HL-60 (cell line): ENCODE measurements around the gene DEUP1.

ENCODE experiments used
- CTCF ChIP-seq: IDR thresholded peaks from one replicate; pipeline ENCODE4 v1.5.1; 2011; ENCODE audit warnings: low read length, control low read depth, inconsistent platforms; ENCODE audit not compliant: insufficient read depth
- GABPA ChIP-seq: IDR thresholded peaks from 2 replicates; pipeline ENCODE4 v1.6.1; 2012; ENCODE audit warnings: low read depth
- POLR2AphosphoS5 ChIP-seq: IDR thresholded peaks from 2 replicates; pipeline ENCODE4 v1.6.1; 2012; ENCODE audit warnings: low read depth
- SPI1 ChIP-seq: IDR thresholded peaks from 2 replicates; pipeline ENCODE4 v1.6.1; 2012; ENCODE audit warnings: low read depth, mild to moderate bottlenecking, borderline replicate concordance
- TF ChIP-seq, protein P1 (sequence below): IDR thresholded peaks from 2 replicates; pipeline ENCODE4 v1.6.1; 2012; ENCODE audit warnings: low read depth; ENCODE audit not compliant: insufficient replicate concordance

DNA sequence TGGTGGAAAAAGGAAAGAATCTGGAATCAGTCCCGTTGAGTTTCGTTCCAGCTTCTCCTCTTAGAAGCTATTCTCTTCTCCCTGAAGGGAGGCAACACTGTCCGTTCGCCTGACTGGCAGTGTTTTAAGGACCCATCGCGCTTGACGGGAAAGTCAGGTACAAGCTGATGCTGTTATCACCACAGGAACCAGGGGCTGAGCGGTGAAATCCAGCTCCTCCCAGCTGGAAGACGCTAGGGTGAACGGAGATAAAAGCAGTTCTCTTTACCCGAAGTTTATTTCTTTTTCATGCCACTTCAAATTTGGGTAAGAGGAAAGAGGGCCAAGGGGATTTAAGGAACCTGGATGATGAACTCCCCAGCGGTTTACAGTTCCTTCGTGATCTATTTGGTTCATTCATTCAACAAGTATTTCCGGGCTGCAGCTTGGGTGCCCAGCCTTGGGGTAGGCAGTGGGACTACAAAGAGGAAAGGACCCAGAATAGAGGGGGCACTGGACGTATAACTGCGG lies 551 bp upstream of the DEUP1 start:
- TF ChIP-seq CTCF (no peak), POLR2AphosphoS5 (no peak), GABPA (no peak), SPI1 (no peak)
- TF ChIP-seq, protein P1, sequence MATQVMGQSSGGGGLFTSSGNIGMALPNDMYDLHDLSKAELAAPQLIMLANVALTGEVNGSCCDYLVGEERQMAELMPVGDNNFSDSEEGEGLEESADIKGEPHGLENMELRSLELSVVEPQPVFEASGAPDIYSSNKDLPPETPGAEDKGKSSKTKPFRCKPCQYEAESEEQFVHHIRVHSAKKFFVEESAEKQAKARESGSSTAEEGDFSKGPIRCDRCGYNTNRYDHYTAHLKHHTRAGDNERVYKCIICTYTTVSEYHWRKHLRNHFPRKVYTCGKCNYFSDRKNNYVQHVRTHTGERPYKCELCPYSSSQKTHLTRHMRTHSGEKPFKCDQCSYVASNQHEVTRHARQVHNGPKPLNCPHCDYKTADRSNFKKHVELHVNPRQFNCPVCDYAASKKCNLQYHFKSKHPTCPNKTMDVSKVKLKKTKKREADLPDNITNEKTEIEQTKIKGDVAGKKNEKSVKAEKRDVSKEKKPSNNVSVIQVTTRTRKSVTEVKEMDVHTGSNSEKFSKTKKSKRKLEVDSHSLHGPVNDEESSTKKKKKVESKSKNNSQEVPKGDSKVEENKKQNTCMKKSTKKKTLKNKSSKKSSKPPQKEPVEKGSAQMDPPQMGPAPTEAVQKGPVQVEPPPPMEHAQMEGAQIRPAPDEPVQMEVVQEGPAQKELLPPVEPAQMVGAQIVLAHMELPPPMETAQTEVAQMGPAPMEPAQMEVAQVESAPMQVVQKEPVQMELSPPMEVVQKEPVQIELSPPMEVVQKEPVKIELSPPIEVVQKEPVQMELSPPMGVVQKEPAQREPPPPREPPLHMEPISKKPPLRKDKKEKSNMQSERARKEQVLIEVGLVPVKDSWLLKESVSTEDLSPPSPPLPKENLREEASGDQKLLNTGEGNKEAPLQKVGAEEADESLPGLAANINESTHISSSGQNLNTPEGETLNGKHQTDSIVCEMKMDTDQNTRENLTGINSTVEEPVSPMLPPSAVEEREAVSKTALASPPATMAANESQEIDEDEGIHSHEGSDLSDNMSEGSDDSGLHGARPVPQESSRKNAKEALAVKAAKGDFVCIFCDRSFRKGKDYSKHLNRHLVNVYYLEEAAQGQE = no peak
